GM12801 (cell line): ENCODE results near the gene ZSWIM1.

Experiments
- TF ChIP-seq, protein P1 (sequence below): IDR thresholded peaks from one replicate; pipeline ENCODE4 v1.5.1; 2011; ENCODE audit warnings: control low read depth; ENCODE audit not compliant: insufficient read length; ENCODE audit errors: extremely low read depth

Gene ZSWIM1

DNA sequence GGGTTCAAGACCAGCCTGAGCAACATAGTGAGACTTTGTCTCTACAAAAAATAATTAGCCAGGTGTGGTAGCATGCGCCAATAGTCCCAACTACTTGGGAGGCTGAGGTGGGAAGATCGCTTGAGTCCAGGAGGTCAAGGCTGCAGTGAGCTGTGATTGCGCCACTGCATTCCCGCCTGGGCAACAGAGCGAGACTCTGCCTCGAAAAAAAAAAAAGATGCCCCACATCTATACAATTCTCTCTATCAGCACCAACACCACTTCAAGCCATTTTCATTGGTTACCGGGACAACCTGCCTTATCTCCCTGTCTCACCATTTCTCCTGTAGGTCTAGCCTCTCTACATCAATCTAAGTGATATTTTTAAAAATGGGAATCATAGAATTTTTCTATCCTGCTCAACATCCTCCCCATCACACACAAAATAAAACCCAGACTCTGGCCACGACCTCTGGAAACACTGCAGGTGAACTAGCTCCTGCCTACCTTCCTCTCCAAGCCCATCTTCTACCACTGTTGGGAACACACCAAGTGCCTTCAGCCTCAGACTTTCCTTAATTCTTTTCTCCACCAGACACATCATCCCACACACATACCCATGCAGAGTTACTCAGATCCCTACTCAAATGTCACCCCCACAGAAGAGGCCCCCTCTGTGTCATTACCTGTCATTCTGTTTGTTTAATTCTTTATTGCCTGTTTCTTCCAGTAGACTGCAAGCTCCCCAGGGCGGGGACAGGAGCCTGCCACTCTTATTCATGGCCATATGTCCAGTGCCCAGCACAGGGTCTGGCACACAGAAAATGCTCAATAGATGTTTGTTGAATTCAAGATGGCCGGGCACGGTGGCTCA lies 40.5 kb downstream of the ZSWIM1 start:
- TF ChIP-seq, protein P1, sequence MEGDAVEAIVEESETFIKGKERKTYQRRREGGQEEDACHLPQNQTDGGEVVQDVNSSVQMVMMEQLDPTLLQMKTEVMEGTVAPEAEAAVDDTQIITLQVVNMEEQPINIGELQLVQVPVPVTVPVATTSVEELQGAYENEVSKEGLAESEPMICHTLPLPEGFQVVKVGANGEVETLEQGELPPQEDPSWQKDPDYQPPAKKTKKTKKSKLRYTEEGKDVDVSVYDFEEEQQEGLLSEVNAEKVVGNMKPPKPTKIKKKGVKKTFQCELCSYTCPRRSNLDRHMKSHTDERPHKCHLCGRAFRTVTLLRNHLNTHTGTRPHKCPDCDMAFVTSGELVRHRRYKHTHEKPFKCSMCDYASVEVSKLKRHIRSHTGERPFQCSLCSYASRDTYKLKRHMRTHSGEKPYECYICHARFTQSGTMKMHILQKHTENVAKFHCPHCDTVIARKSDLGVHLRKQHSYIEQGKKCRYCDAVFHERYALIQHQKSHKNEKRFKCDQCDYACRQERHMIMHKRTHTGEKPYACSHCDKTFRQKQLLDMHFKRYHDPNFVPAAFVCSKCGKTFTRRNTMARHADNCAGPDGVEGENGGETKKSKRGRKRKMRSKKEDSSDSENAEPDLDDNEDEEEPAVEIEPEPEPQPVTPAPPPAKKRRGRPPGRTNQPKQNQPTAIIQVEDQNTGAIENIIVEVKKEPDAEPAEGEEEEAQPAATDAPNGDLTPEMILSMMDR = no peak

DNA sequence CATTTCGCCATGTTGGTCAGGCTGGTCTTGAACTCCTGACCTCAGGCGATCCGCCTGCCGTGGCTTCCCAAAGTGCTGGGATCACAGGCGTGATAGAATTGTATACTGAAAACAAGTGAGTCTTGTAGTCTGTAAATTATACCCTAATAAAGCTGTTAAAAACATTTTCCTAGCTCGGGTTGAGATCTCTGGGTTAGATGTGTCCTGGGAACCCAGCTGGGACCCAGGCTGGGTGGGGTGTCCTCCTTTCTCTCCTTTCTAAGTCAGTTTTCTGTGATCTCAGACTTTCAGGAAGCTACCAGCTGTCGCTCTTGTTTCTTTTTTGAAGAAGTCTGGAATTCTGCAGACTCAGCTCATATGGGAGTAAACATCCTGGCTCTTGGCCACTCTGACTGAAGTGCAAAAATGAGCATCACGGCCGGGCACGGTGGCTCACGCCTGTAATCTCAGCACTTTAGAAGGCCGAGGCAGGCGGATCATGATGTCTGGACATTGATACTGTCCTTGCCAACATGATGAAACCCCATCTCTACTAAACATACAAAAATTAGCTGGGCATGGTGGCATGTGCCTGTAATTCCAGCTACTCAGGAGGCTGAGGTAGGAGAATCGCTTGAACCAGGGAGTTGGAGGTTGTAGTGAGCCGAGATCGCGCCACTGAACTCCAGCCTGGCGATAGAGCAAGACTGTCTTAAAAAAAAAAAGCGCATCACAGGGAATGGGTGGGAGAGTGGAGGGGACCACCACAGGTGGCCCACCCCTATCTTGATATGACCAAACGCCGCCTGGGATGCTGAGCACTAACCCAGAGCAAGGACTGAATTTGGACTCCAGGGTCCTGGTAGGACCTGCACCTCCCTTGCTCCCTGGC lies 43.6 kb downstream of the ZSWIM1 start:
- TF ChIP-seq, protein P1 = no peak

DNA sequence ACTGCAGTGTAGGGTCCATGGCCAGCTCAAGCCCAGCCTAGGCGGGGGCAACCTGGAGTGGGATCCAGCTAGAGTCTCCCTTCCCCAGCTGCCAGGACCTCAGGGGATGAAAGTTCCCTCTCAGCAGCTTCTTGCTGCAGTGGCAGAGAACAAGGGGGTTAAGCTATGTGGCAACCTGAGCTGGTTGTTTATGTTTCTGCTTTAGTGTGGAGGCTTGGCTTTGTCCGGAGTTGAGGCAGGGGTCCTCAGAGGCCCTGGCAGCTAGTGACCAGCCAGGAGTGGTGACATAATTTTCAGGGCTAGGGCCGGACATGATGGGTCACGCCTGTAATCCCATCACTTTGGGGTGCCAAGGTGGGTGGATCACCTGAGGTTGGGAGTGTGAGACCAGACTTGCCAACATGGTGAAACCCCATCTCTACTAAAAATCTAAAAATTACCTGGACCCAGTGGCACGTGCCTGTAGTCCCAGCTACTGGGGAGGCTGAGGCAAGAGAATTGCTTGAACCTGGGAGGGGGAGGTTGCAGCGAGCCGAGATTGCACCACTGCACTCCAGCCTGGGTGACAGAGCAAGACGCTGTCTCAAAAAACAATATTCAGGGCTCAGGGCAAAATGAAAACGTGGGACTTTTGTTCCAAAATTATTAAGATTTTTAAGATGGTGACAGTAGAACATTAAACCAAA lies 44.9 kb downstream of the ZSWIM1 start:
- TF ChIP-seq, protein P1 = no peak

DNA sequence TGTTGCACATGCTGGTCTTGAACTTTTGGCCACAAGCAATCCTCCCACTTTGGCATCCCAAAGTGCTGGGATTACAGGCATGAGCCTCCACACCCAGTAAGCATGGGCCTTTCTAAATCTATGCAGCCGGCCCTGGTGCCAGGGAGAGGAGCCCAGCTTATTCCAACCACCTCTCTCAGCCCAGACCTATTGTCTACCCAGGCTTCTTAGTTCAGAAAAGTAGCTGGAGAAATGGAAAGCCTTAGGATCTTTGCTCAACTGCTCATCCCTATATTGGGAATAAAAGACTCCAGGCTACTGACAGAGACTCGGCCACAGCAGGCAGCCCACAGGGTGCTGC lies 45.7 kb downstream of the ZSWIM1 start:
- TF ChIP-seq, protein P1 = no peak

DNA sequence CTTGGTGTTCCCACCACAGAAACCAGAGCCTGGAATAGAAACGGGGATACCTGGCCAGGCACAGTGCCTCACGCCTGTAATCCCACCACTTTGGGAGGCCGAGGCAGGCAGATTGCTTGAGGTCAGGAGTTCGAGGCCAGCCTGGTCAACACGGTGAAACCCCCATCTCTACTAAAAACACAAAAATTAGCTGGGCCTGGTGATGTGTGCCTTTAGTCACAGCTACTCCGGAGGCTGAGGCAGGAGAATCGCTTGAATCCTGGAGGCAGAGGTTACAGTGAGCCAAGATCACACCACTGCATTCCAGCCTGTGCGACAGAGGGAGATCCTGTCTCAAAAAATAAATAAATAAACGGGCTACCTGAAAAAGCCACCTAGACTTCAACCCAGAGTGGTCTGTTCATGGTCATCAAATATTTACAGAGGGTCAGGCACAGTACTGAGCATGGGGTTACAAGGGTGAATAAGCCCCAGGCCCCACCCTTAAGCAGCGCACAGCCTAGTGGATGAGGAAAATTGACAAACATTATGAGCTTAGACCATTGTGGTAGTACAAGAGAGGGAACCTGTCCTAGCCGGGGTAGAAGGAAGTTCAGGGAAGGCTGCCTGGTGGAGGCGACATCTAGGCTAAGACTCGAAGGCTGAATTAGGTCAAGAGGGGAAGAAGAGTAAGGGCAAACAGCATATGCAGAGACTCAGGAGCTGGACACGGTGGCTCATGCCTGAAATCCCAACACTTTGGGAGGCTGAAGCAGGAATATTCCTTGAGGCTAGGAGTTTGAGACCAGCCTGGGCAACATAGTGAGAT lies 46.2 kb downstream of the ZSWIM1 start:
- TF ChIP-seq, protein P1 = no peak

DNA sequence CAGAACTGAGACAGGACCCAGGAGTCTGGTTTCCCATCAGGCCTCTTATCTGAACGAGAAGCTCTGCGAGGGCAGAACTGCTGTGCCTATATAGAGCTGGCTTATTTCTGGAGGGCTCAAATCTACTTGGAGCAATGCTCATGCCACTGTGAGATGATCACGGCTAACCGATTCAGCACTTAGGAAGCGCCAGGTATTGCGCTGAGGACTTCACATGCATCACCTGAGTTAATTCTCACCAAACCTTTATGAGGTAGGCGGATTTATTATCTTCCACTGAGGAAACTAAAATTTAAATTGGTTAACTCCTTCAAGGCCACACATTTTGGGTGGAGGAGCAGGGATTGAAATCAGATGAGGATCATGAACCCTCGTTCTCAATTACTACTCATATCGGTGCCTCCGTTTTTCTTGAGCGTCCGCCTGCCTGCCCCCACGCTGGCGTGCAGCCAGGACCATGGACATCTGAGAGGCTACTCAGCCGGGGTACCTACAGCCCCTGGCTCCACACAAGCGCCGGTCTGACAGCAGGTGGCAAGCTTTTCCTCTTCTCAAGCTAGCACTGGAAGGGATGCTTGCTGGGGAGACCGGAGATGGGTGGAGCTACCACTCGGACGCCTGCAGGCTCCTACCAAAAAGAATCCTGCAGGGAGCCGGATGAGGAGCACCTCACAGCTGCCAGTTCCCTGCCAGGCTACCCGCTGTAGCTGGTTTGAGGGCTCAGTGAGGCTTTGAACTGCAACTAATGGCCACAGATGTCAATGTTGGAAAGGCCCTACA lies 52.4 kb downstream of the ZSWIM1 start:
- TF ChIP-seq, protein P1 = no peak
